WERI-Rb-1 (cell line): ENCODE data around the gene CEMP1.

Source experiments
- DNase-seq: peaks from one replicate; pipeline ENCODE4 v3.0.0-alpha.2; 2020
- H3K27ac ChIP-seq: fragments of 250-450 bp; sonication (Bioruptor Pico); 2 replicates; pipeline ENCODE4 v1.5.1; 2020; ENCODE audit warnings: mild to moderate bottlenecking, moderate library complexity
- H3K27me3 ChIP-seq: fragments of 250-450 bp; sonication (Bioruptor Pico); 2 replicates; pipeline ENCODE4 v1.5.1; 2021; ENCODE audit warnings: mild to moderate bottlenecking, low read depth, moderate library complexity; ENCODE audit not compliant: insufficient read depth, severe bottlenecking
- H3K36me3 ChIP-seq: fragments of 250-450 bp; sonication (Bioruptor Pico); 2 replicates; pipeline ENCODE4 v1.5.1; 2020; ENCODE audit warnings: mild to moderate bottlenecking, moderate library complexity
- H3K4me3 ChIP-seq: 2 replicates; pipeline ENCODE4 v1.5.1; 2011; ENCODE audit warnings: low read depth, mild to moderate bottlenecking, control low read depth, low read length
- H3K9me3 ChIP-seq: fragments of 250-450 bp; sonication (Bioruptor Pico); 2 replicates; pipeline ENCODE4 v1.5.1; 2021; ENCODE audit warnings: mild to moderate bottlenecking, moderate library complexity; ENCODE audit not compliant: severe bottlenecking
- CTCF ChIP-seq: IDR thresholded peaks from 2 replicates; pipeline ENCODE4 v1.5.1; 2011; ENCODE audit warnings: low read depth, mild to moderate bottlenecking, control low read depth, inconsistent platforms, low read length

The CEMP1 gene

GRCh38 chr16:2482708-2483534 is 48.3 kb downstream of the CEMP1 start:
- peak; percentile 59 for DNase-seq
- no peak for TF ChIP-seq CTCF
- peaks cover 15% of the 10 kb centered on the region for H3K36me3 ChIP-seq
- H3K9me3 ChIP-seq = no peaks in the 10 kb centered on the region
- H3K4me3 ChIP-seq = peak overlapping the region; percentile 11; the same call in 1 of the 2 replicates
- peak overlapping the region; percentile 44 for H3K27ac ChIP-seq
- no peaks in the 10 kb centered on the region for H3K27me3 ChIP-seq

GRCh38 chr16:2482249-2482648 is 49.0 kb downstream of the CEMP1 start:
- H3K4me3 ChIP-seq = no peak overlapping the region
- no peak for TF ChIP-seq CTCF
- H3K27me3 ChIP-seq = no peaks in the 10 kb centered on the region
- peaks cover 21% of the 10 kb centered on the region for H3K36me3 ChIP-seq
- no peak overlapping the region; the same call in 1 of the 2 replicates for H3K27ac ChIP-seq
- no peak for DNase-seq
- H3K9me3 ChIP-seq = no peaks in the 10 kb centered on the region

DNA sequence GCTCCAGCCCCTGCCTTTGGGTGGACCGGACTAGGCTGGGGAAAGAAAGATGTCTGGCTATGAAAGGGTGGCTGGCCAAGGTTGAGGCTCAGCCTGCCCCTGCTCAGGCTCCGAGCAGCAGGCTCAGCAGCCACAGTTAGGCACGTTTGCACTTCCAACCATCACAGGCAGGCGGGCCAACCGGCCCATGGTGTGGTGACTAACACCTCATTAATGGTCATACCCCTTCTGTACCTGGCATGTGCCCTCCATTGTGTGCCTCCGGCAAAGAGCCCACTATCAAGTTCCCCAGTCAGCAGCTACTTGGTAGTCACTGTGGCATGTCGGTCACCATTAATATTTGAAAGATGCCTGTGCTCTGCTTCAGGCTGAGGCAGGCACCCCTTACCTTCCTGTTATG is 49.5 kb downstream of the CEMP1 start:
- H3K4me3 ChIP-seq = no peak overlapping the region
- TF ChIP-seq CTCF = no peak
- no peaks in the 10 kb centered on the region for H3K27me3 ChIP-seq
- no peak overlapping the region for H3K27ac ChIP-seq
- H3K36me3 ChIP-seq = peaks cover 25% of the 10 kb centered on the region
- no peaks in the 10 kb centered on the region for H3K9me3 ChIP-seq
- DNase-seq = no peak

- no peaks in the 10 kb centered on the region for H3K9me3 ChIP-seq
Measured at GRCh38 chr16:2480948-2481347, 50.3 kb downstream of the CEMP1 start.

More at GRCh38 chr16:2480948-2481347, 50.3 kb downstream of the CEMP1 start:
- TF ChIP-seq CTCF = no peak
- H3K4me3 ChIP-seq = no peak overlapping the region
- H3K27ac ChIP-seq = no peak overlapping the region
- H3K36me3 ChIP-seq = peaks cover 27% of the 10 kb centered on the region
- H3K27me3 ChIP-seq = no peaks in the 10 kb centered on the region
- no peak for DNase-seq
